Heart left ventricle (tissue), 13 donors: ENCODE measurements around the gene BTNL2.

Source experiments
- CTCF ChIP-seq, 12 donors: fragments of 200-600 bp; sonication (generic) in 4 of 12; IDR thresholded peaks; one replicate each; pipeline versions ENCODE4 v1.5.0 to v1.8.0; 2018 to 2022; ENCODE audit warnings: antibody characterized with exemption in 12 of 12, mild to moderate bottlenecking in 5 of 12
- POLR2A ChIP-seq, 2 donors: fragments of 450-650 bp; IDR thresholded peaks; one replicate each; pipeline ENCODE4 v1.6.1; 2017; ENCODE audit warnings: antibody characterized with exemption in 2 of 2, mild to moderate bottlenecking in 2 of 2, moderate library complexity in 2 of 2
- donor health status: ischemic (EF 13 %, LVEDD 7.1; RV severe dilation, severe dysfunction).
- donor health status: DM: no; HTN: yes; CAD: no.
- donor health status: DM: no; HTN: no; CAD: no.
- donor health status: ischemic (EF 25% LVEDD 6.9; RV normal size, moderate dysfunction).
- donor health status: ischemic (EF 25% LVEDD 5.7; RV mildly dilated, moderate dysfunction).
- donor health status: ischemic (EF 35%, LVEDD 5.7; RV mildly dilated, moderate dysfunction).
- donor health status: nonischemic (EF 11% LVEDD 7.7; RV severe dilation, severe dysfunction).
- donor health status: DM: yes; HTN: yes; CAD: no.
- donor health status: PGD.
- donor health status: ischemic (EF 29% LVEDD 5.4; RV normal size, mild dysfunction).
- donor health status: nonischemic (EF 23%, LVEDD 6.1; RV moderate dilation, normal function).

- TF ChIP-seq POLR2A (IDR thresholded peaks at IDR 0.05) (peak in 1 of 2 donors; percentile 14), CTCF (IDR thresholded peaks at IDR 0.05) (peak in 2 of 12 donors; percentile 16 to 42)
Measured at GRCh38 chr6:32393665-32394420, 13.1 kb downstream of the BTNL2 start.
